GM18858 (cell line): ENCODE results near the gene ELF4.

ENCODE experiments used
- ATAC-seq: cut with Tn5 transposase; IDR thresholded peaks from one replicate; pipeline ENCODE4 v1.9.1; 2021; ENCODE audit not compliant: unreplicated experiment

Gene ELF4

GRCh38 chrX:130110379-130111219 lies at the start of gene ELF4:
Gene ELF4 (minus strand): TSS chrX:130110497. CDS start chrX:130081330, 29,167 bp downstream.
- ATAC-seq, result peak; percentile 32

DNA sequence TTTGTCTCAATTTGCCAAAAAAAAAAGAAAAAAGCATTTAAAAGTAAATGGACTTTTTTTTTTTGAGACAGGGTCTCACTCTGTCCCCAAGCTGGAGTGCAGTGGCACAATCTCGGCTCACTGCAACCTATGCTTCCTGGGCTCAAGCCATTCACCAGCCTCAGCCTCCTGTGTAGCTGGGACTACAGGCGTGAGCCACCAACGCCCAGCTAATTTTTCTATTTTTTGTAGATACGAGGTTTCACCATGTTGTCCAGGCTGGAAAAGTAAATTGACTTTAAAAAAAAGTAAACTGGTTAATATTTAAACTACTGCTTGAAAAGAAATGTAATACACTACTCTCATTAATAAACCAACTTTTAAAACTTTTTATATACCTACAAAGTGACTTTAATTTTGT lies 49.5 kb upstream of the ELF4 start:
- no peak for ATAC-seq

GRCh38 chrX:130158311-130158710 lies 48.0 kb upstream of the ELF4 start:
- no peak for ATAC-seq

DNA sequence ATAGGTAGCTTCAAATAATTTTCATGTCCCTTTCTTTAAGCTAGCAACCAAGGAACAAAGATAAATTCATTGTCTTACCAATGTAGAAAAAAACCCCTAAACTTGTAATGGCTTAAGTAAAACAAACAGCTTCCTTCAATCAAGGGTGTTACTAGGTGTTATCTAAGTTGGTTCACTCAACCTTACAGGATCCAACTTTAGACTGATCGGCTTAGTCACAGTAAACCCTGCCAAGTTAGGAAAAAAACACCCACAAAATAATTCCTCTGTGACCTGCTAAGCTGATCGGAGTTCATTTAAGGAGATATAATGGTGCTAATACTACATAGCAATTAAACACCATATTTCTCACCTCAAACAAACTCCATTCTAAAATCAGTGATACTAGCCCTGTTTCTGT lies 45.3 kb upstream of the ELF4 start:
- no peak for ATAC-seq

- ATAC-seq, result no peak
These were observed 37.3 kb upstream of the ELF4 start for GRCh38 chrX:130147631-130148030.

DNA sequence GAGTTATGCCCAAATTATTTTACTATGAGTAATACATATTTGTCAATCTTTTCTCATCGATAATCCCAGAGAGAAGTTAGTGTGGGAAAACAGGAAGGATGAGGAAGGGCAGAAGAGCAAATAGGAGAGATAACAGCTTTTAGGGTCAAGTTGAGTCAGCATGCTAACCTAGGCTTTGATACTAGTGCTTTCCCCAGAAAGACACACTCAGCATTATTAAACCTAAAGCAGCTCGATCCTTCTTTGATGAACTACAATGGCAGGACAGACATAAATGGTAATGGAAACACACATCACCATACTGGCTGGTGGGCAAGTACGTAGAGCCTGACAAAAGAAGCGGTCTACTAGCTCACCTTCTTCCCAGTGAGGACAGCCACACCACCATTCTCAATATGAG lies 34.8 kb upstream of the ELF4 start:
- no peak for ATAC-seq

DNA sequence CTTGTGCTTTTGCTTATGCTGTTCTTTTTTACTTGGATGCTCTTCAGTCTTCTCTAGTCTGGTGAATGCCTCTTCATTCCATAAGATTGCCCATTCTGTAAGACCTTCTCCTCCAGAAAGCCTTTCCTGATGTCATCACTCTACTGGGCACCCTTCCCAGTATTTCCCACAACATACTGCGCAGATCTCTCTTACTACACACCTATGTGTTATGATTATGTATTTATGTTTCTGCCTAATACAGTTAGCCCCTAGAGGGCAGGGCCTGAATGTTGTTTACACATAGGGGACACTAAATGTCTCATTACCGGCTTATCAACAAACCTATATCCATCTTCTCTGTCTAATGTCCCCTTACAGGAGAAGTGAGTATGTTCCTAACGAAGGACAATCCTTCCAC lies 34.2 kb upstream of the ELF4 start:
- no peak for ATAC-seq

- no peak for ATAC-seq
These were observed 29.3 kb upstream of the ELF4 start for GRCh38 chrX:130139474-130140201.

DNA sequence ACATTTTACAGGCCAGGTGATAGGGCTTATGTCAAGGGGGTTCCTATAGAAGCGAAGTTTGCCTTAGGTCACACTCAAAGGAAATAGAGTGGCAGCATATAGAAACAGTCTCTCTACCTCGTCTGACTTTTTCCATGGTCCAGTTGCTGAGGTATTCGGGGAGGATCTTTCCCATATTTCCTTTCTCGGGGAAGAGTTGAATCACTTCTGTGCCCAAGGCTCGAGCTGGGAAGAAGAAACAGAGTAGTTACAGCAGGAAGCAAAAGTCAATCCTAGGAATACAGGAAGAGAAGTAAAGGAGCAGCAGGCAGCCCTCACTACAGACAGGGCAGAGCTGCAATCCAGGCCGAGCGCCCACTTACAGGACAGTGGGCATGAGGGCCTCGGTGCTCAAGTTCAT lies 26.7 kb upstream of the ELF4 start:
- ATAC-seq, result no peak

- ATAC-seq, result no peak
These were observed 26.2 kb upstream of the ELF4 start for GRCh38 chrX:130136496-130136895.

- ATAC-seq, result no peak
These were observed 20.7 kb upstream of the ELF4 start for GRCh38 chrX:130130990-130131389.

DNA sequence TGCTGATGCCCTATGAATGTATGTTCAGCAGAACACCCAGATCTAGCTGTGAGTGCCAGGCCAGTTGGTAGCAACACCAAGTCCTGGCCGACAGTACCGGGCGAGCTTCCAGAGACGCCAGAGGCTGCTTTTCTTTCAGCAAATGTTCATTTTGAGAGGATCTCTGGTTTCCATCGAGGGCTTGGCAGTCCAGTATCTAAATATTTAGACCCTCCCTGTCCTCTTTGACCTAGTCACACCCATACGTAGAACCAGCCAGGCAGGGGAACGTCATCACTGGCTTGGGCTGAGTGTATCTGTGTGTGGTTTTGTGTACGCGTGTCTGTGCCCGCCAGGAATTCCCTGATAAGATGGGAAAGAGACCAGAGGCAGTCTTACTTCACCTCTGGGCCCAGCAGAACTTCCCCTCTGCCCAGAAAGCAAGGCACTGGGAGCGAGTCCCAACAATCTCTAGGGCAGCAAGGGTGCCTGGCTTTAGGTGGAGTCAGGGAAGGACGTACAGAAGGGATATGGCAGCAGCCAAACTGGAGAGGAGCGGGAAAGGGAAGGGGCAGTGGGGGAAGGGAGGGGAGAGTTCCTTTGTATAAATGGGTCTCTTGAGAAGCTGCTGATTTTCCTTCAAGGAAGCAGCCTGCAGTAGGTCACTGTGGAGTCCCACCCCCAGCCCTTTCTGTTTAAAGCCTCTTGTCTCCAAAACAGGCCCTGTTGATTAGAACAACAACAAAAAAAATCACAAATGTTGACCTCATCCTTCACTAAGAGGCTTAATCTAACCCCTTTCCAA lies 15.0 kb upstream of the ELF4 start:
- ATAC-seq, result no peak

GRCh38 chrX:130124577-130124976 lies 14.3 kb upstream of the ELF4 start:
- no peak for ATAC-seq

DNA sequence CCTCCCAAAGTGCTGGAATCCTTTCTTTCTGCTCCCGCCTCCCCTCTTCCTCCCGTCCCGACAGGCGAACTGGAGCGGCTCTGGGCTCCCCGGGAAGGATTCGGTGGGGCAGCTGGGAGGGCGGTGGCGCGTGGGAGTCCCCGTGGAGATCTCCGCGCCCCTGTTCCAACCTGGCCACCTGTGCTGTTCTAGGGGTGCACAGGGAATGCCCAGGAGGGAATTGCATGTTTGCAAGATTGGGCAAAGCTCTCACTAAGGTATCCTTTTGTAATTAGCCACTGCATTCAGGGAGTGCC lies 11.2 kb upstream of the ELF4 start:
- ATAC-seq, result no peak

- ATAC-seq, result no peak
These were observed 10.6 kb upstream of the ELF4 start for GRCh38 chrX:130120746-130121504.

- no peak for ATAC-seq
These were observed 10.0 kb upstream of the ELF4 start for GRCh38 chrX:130120321-130120731.

GRCh38 chrX:130119312-130119898 lies 9.1 kb upstream of the ELF4 start:
- ATAC-seq, result no peak

DNA sequence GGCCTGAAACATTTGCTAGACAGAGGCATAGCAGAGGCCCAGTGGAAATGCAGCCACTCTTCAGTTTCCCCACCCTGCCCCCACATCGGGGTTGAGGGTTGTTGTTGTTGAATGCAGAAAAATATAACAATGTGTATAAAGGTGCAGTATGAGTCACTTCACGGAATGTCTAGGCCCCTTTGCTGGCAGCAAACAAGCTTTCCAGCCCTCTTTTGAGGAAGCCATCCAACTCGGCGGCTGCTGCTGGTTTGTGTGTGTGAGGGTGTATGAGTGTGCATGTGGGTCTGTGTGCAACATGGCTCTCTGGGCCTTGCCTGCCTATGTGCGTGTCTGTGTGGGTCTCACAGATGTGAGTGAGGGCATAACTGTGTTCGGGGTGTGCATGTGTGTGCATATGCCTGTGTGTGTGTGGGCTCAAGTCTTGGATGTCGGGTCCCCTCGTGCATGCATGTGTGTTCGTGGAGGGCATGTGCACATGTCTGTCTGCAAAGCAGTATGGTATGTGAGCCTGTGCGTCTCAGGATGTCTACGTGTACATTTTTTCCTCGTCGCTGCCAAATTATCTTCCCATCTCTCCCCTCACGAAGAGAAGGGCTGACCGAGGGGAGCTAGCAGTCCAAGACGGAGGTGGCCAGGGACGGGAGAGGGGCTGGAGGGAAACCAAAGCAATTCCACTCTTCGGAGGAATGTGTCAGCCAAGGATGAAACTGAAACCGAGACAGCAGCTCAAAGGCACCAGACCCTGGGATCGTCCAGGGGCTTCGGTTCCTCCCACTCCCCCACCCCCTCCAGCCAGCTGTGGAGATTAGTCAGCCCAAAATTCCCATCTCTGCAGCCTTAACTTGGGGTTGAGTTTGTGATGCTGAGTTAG lies 8.4 kb upstream of the ELF4 start:
- ATAC-seq, result no peak

DNA sequence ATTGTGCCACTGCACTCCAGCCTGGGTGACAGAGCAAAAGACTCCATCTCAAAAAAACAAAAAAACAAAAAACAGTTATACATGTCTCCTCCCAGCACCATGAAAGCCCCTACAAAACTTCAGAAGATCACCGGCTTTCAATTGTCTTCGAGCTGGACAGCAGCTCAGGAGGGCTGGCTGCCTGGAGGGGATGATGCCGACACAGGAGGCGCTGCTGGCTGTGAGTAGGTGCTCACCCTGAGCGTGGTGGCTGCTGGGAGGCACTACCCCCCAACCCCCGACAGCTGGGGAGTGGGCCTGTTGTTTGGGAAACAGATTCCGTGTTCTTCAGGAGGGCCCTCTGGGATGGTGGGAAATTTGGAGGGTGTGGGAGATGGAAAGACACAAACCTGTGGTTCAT lies 6.9 kb upstream of the ELF4 start:
- no peak for ATAC-seq
